Neural cell (in vitro differentiated cells): ENCODE data around the gene PDCD1. TPM values are rescaled to one million over a fixed set of nuclear protein-coding genes. Genes with fewer than 3 reads are reported as not detected.

Experiments
- H2AFZ ChIP-seq: fragments of 200-600, 300-800 bp; sonication (generic), shearing (Covaris generic); 2 replicates; pipeline ENCODE4 v1.6.0; 2014; ENCODE audit warnings: low read depth, mild to moderate bottlenecking, antibody characterized with exemption, low read length, moderate library complexity
- H3F3A ChIP-seq: fragments of 200-600 bp; shearing (Covaris generic); 2 replicates; pipeline ENCODE4 v1.6.1; 2016; ENCODE audit warnings: mild to moderate bottlenecking, moderate library complexity, mixed read lengths, antibody characterized with exemption, low read length; ENCODE audit not compliant: insufficient read depth, poor library complexity, severe bottlenecking
- H3K27ac ChIP-seq: fragments of 200-600, 300-800 bp; sonication (generic), shearing (Covaris generic); 2 replicates; pipeline ENCODE4 v1.5.1; 2014; ENCODE audit warnings: mild to moderate bottlenecking, low read length, moderate library complexity
- H3K27me3 ChIP-seq: fragments of 300-800, 200-600 bp; sonication (generic), shearing (Covaris generic); 2 replicates; pipeline ENCODE4 v1.6.0; 2014; ENCODE audit warnings: mild to moderate bottlenecking, low read depth, low read length, moderate library complexity; ENCODE audit not compliant: insufficient read depth
- H3K36me3 ChIP-seq: fragments of 300-800, 200-600 bp; sonication (generic), shearing (Covaris generic); 2 replicates; pipeline ENCODE4 v1.5.1; 2014; ENCODE audit warnings: mild to moderate bottlenecking, antibody characterized with exemption, low read length, moderate library complexity; ENCODE audit not compliant: insufficient read depth
- H3K4me2 ChIP-seq: fragments of 300-800, 200-600 bp; sonication (generic), shearing (Covaris generic); 2 replicates; pipeline ENCODE4 v1.6.0; 2014; ENCODE audit warnings: mild to moderate bottlenecking, low read length
- H3K4me3 ChIP-seq: fragments of 300-800, 200-600 bp; sonication (generic), shearing (Covaris generic); 2 replicates; pipeline ENCODE4 v1.5.1; 2014; ENCODE audit warnings: mild to moderate bottlenecking, low read length, moderate library complexity
- H3K79me2 ChIP-seq: fragments of 200-600 bp; shearing (Covaris generic); replicated peaks from 2 replicates; pipeline ENCODE4 v1.6.0; 2014; ENCODE audit warnings: mild to moderate bottlenecking, low read length, moderate library complexity; ENCODE audit not compliant: insufficient read depth
- H3K9ac ChIP-seq: fragments of 300-800, 200-600 bp; sonication (generic), shearing (Covaris generic); 2 replicates; pipeline ENCODE4 v1.6.1; 2016; ENCODE audit warnings: mild to moderate bottlenecking, low read length, mixed read lengths
- H3K9me2 ChIP-seq: fragments of 200-600 bp; shearing (Covaris generic); 2 replicates; pipeline ENCODE4 v1.6.1; 2016; ENCODE audit warnings: mild to moderate bottlenecking, low read length, mixed read lengths; ENCODE audit not compliant: insufficient read depth
- H3K9me3 ChIP-seq: fragments of 200-600, 300-800 bp; sonication (generic), shearing (Covaris generic); 2 replicates; pipeline ENCODE4 v1.6.1; 2016; ENCODE audit warnings: mild to moderate bottlenecking, mixed run types, low read length, moderate library complexity, mixed read lengths
- H4K20me1 ChIP-seq: fragments of 200-600 bp; shearing (Covaris generic); 2 replicates; pipeline ENCODE4 v1.6.1; 2016; ENCODE audit warnings: mild to moderate bottlenecking, mixed run types; ENCODE audit not compliant: insufficient read depth
- EP300 ChIP-seq: fragments of 450-650 bp; conservative IDR thresholded peaks from 2 replicates; pipeline ENCODE4 v1.6.1; 2014; ENCODE audit warnings: antibody characterized with exemption, mild to moderate bottlenecking, moderate library complexity; ENCODE audit not compliant: poor library complexity, severe bottlenecking
- EZH2 ChIP-seq: fragments of 200-600, 300-800 bp; shearing (Covaris generic), sonication (generic); IDR thresholded peaks from 2 replicates; pipeline ENCODE4 v1.6.1; 2014; ENCODE audit warnings: antibody characterized with exemption, low read length, borderline replicate concordance, mild to moderate bottlenecking; ENCODE audit not compliant: insufficient read depth, poor library complexity, severe bottlenecking
- MXI1 ChIP-seq: fragments of 450-650 bp; conservative IDR thresholded peaks from 2 replicates; pipeline ENCODE4 v1.6.1; 2014; ENCODE audit warnings: antibody characterized with exemption, mild to moderate bottlenecking; ENCODE audit not compliant: poor library complexity, severe bottlenecking
- POLR2AphosphoS5 ChIP-seq: IDR thresholded peaks from 2 replicates; pipeline ENCODE4 v1.6.1; 2012
- RAD21 ChIP-seq: fragments of 450-650 bp; conservative IDR thresholded peaks from 2 replicates; pipeline ENCODE4 v1.6.1; 2014; ENCODE audit warnings: antibody characterized with exemption, mild to moderate bottlenecking, moderate library complexity
- SMC3 ChIP-seq: fragments of 450-650 bp; conservative IDR thresholded peaks from 2 replicates; pipeline ENCODE4 v1.6.1; 2014; ENCODE audit warnings: antibody characterized with exemption, mild to moderate bottlenecking, moderate library complexity; ENCODE audit not compliant: poor library complexity
- TAF1 ChIP-seq: IDR thresholded peaks from 2 replicates; pipeline ENCODE4 v1.6.1; 2012; ENCODE audit warnings: low read depth
- polyA plus RNA-seq: library from polyadenylated mRNA; depleted of rRNA; stranded (reverse); fragments of >200 nt; gene quantifications from 2 replicates; pipeline ENCODE4 v1.2.3, GENCODE V29; 2014
- TF ChIP-seq, protein P1 (sequence below): IDR thresholded peaks from 2 replicates; pipeline ENCODE4 v1.6.1; 2012; ENCODE audit warnings: borderline replicate concordance
- TF ChIP-seq, protein P2 (sequence below): fragments of 450-650 bp; IDR thresholded peaks from 2 replicates; pipeline ENCODE4 v1.5.1; 2014; ENCODE audit warnings: antibody characterized with exemption, mild to moderate bottlenecking, moderate library complexity; ENCODE audit not compliant: poor library complexity, severe bottlenecking

Gene PDCD1
- polyA plus RNA-seq, 1 donor from 2014 or later = not detected

DNA sequence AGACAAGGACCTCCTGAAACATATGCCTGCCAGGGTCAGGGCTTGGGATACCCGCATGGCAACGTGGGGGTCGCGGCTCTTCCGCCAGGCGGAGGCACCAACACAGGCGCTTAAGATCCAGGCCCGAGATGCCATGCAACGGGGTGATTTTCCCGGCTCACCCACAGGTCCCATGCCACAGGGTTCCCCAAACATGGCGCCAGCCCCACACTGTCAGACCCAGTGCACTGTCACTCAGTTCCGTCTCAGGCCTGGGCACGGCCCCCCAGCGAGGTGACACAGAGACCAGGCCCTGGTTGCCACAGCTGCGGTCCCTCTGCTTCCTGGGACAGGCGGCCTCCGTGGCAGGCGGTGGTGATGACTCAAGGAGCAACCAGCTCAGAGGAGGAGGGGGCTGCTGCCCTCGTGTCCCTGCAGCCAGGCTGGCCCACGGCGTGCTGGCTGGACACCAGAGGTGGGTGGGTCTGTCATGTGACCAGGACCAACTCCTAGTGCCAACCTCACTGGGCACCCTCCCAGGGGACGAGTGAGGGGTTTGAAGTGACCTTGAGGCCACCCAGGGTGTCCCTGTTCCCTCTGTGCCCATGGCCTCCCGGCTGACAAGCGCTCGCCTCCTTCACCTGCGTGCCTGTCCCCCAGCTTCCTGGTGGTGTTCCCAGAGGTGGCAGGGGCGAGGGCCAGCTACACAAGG, 4.9 kb downstream of the PDCD1 start:
- H3K9ac ChIP-seq = no peak overlapping the region
- no peak overlapping the region for H3K27ac ChIP-seq
- no peaks in the 10 kb centered on the region for H3K27me3 ChIP-seq
- H3K36me3 ChIP-seq = no peaks in the 10 kb centered on the region
- H3K79me2 ChIP-seq = no peaks in the 10 kb centered on the region
- no peak overlapping the region for H3K4me3 ChIP-seq
- no peaks in the 10 kb centered on the region for H3K9me3 ChIP-seq
- no peak overlapping the region for H3K4me2 ChIP-seq
- H4K20me1 ChIP-seq = no peaks in the 10 kb centered on the region
- H3F3A ChIP-seq = no peaks in the 10 kb centered on the region
- H2AFZ ChIP-seq = no peak overlapping the region
- no peaks in the 10 kb centered on the region for H3K9me2 ChIP-seq
- TF ChIP-seq MXI1 = no peak
- TF ChIP-seq, protein P1, sequence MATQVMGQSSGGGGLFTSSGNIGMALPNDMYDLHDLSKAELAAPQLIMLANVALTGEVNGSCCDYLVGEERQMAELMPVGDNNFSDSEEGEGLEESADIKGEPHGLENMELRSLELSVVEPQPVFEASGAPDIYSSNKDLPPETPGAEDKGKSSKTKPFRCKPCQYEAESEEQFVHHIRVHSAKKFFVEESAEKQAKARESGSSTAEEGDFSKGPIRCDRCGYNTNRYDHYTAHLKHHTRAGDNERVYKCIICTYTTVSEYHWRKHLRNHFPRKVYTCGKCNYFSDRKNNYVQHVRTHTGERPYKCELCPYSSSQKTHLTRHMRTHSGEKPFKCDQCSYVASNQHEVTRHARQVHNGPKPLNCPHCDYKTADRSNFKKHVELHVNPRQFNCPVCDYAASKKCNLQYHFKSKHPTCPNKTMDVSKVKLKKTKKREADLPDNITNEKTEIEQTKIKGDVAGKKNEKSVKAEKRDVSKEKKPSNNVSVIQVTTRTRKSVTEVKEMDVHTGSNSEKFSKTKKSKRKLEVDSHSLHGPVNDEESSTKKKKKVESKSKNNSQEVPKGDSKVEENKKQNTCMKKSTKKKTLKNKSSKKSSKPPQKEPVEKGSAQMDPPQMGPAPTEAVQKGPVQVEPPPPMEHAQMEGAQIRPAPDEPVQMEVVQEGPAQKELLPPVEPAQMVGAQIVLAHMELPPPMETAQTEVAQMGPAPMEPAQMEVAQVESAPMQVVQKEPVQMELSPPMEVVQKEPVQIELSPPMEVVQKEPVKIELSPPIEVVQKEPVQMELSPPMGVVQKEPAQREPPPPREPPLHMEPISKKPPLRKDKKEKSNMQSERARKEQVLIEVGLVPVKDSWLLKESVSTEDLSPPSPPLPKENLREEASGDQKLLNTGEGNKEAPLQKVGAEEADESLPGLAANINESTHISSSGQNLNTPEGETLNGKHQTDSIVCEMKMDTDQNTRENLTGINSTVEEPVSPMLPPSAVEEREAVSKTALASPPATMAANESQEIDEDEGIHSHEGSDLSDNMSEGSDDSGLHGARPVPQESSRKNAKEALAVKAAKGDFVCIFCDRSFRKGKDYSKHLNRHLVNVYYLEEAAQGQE = no peak

DNA sequence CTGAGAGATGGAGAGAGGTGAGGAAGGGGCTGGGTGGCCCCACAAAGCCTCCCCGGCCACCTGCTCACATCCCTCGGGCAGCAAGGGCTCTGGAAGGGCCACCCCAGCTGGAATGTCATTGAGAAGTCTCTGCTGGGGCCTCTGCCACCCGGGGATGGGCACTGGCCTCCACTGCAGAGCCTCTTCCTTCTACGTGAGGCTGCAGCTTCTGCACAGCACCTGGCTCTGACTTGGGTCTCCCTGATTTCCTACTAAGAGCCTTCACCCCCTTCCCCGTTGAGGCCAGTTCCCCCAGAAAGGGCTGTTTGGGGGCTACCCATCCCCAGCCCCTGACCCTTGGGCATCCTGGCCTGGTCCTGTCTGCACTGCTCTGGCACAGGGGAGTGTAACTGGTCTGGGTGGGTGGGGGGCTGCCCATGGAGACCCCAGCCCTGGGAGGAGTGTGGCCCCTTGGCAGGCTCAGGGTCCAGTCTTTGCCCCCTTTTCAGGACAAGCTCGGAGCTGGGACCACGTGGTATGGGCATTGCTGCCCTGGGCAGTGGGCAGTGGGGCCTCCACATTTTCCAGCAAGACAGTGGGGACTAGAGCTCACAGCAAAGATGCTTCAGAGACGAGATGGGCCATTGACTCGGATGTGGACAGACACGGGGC, 5.6 kb downstream of the PDCD1 start:
- Histone ChIP-seq H3K9me2 (no peaks in the 10 kb centered on the region), H3K4me3 (no peak overlapping the region), H2AFZ (no peak overlapping the region)

More for the DNA sequence above, 5.6 kb downstream of the PDCD1 start:
- no peak overlapping the region for H3K27ac ChIP-seq
- no peaks in the 10 kb centered on the region for H3F3A ChIP-seq
- no peaks in the 10 kb centered on the region for H3K36me3 ChIP-seq
- no peaks in the 10 kb centered on the region for H3K9me3 ChIP-seq
- TF ChIP-seq MXI1 (no peak), POLR2AphosphoS5 (no peak), EP300 (no peak), SMC3 (no peak), TAF1 (no peak), EZH2 (no peak), RAD21 (no peak)
- TF ChIP-seq, protein P2, sequence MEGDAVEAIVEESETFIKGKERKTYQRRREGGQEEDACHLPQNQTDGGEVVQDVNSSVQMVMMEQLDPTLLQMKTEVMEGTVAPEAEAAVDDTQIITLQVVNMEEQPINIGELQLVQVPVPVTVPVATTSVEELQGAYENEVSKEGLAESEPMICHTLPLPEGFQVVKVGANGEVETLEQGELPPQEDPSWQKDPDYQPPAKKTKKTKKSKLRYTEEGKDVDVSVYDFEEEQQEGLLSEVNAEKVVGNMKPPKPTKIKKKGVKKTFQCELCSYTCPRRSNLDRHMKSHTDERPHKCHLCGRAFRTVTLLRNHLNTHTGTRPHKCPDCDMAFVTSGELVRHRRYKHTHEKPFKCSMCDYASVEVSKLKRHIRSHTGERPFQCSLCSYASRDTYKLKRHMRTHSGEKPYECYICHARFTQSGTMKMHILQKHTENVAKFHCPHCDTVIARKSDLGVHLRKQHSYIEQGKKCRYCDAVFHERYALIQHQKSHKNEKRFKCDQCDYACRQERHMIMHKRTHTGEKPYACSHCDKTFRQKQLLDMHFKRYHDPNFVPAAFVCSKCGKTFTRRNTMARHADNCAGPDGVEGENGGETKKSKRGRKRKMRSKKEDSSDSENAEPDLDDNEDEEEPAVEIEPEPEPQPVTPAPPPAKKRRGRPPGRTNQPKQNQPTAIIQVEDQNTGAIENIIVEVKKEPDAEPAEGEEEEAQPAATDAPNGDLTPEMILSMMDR = no peak
- TF ChIP-seq, protein P1 = no peak
- H3K27me3 ChIP-seq = no peaks in the 10 kb centered on the region
- H3K9ac ChIP-seq = no peak overlapping the region
- H3K4me2 ChIP-seq = no peak overlapping the region
- H4K20me1 ChIP-seq = no peaks in the 10 kb centered on the region
- no peaks in the 10 kb centered on the region for H3K79me2 ChIP-seq
